PC-9 (cell line): ENCODE measurements around the gene SNU13. TPM values are rescaled to one million over a fixed set of nuclear protein-coding genes. Genes with fewer than 3 reads are reported as not detected.
A peak's percentile ranks its signal among the peaks of the same experiment; 100 is the strongest.

Source experiments
- BruUV-seq: library from RNA; stranded (reverse); fragments of 400-500 nt; replicated peaks from 2 replicates; lab custom pipeline; 2021; lab: Mats Ljungman, UMichigan
- CTCF ChIA-PET: fragments of 300-600 bp; sonication (Branson Sonifier 250); formaldehyde crosslinking; loops from one replicate; lab custom pipeline; 2022; ENCODE audit warnings: antibody characterized with exemption; lab: Charles Lee
- POLR2A ChIA-PET: fragments of 300-600 bp; sonication (Branson Sonifier 250); formaldehyde crosslinking; loops from one replicate; lab custom pipeline; 2022; ENCODE audit warnings: antibody characterized with exemption; ENCODE audit not compliant: unreplicated experiment; lab: Charles Lee
- DNase-seq, 2 experiments: peaks; one replicate each; pipeline versions ENCODE4 v3.0.0 to v3.0.0-alpha.2; 2015 to 2022; ENCODE audit warnings: mixed read lengths in 1 of 2
- H2AFZ ChIP-seq: fragments of 200-600 bp; sonication (generic); 2 replicates; pipeline ENCODE4 v1.8.1; 2017; ENCODE audit warnings: antibody characterized with exemption
- H3F3A ChIP-seq: fragments of 200-600 bp; sonication (generic); 2 replicates; pipeline ENCODE4 v1.8.1; 2017; ENCODE audit warnings: antibody characterized with exemption, mild to moderate bottlenecking, low read depth; ENCODE audit not compliant: insufficient read depth
- H3K27ac ChIP-seq: fragments of 200-600 bp; sonication (generic); 2 replicates; pipeline ENCODE4 v1.6.1; 2016; ENCODE audit warnings: mixed run types
- H3K27me3 ChIP-seq: fragments of 200-600 bp; sonication (generic); 2 replicates; pipeline ENCODE4 v1.6.1; 2016; ENCODE audit warnings: low read depth, mixed run types; ENCODE audit not compliant: insufficient read depth
- H3K36me3 ChIP-seq: fragments of 200-600 bp; sonication (generic); 2 replicates; pipeline ENCODE4 v1.6.1; 2016; ENCODE audit warnings: low read depth, mixed run types
- H3K4me1 ChIP-seq: fragments of 200-600 bp; sonication (generic); replicated peaks from 2 replicates; pipeline ENCODE4 v1.6.1; 2016; ENCODE audit warnings: mixed run types; ENCODE audit not compliant: insufficient read depth
- H3K4me2 ChIP-seq: fragments of 200-600 bp; sonication (generic); 2 replicates; pipeline ENCODE4 v1.6.1; 2017; ENCODE audit warnings: mixed run types
- H3K4me3 ChIP-seq: fragments of 200-600 bp; sonication (generic); 2 replicates; pipeline ENCODE4 v1.6.1; 2016; ENCODE audit warnings: mixed run types
- H3K79me2 ChIP-seq: fragments of 200-600 bp; sonication (generic); 2 replicates; pipeline ENCODE4 v1.6.1; 2017; ENCODE audit warnings: low read depth, mixed run types
- H3K9me2 ChIP-seq: fragments of 200-600 bp; sonication (generic); 2 replicates; pipeline ENCODE4 v1.8.1; 2017; ENCODE audit warnings: mild to moderate bottlenecking; ENCODE audit not compliant: insufficient read depth
- H3K9me3 ChIP-seq: fragments of 200-600 bp; sonication (generic); 2 replicates; pipeline ENCODE4 v1.8.1; 2016; ENCODE audit warnings: low read depth; ENCODE audit not compliant: insufficient read depth
- H4K20me1 ChIP-seq: fragments of 200-600 bp; sonication (generic); 2 replicates; pipeline ENCODE4 v1.8.1; 2017; ENCODE audit not compliant: insufficient read depth
- EZH2 ChIP-seq: fragments of 200-600 bp; sonication (generic); IDR thresholded peaks from 2 replicates; pipeline ENCODE4 v1.8.0; 2017; ENCODE audit warnings: antibody characterized with exemption, low read depth
- intact Hi-C: fragments of 100-400 bp; cut with micrococcal nuclease; formaldehyde crosslinking; loops from one replicate; pipeline ENCODE4 v1.10.0; 2022; ENCODE audit not compliant: unreplicated experiment
- total RNA-seq: library from RNA; stranded (reverse); gene quantifications from 2 replicates; pipeline ENCODE4 v1.2.3, GENCODE V29; 2021
- TF ChIP-seq, protein P1 (sequence below): fragments of 200-600 bp; sonication (generic); conservative IDR thresholded peaks from 2 replicates; pipeline ENCODE4 v1.6.1; 2017; ENCODE audit warnings: mixed run types, antibody characterized with exemption, mild to moderate bottlenecking, moderate library complexity

Gene SNU13
- total RNA-seq, 1 experiment from 2014 or later: 229 TPM

DNA sequence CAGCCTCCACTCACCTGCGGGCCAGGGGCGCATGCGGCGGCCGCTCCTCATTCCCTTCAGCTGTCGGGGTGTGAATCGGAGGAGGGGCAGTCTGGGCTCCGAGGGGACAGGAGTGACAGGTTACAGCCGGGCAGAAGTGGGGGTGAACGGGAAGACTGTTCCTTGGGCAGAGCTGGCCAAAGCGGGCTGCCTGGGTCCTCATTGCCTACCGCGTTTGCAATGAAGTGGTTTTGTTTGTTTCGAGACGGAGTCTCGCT is 11.4 kb upstream of the SNU13 start:
- Histone ChIP-seq H3K9me3 (no peaks in the 10 kb centered on the region), H4K20me1 (no peaks in the 10 kb centered on the region), H3K4me2 (no peak overlapping the region), H3K36me3 (no peaks in the 10 kb centered on the region), H3K4me1 (peaks cover 6% of the 10 kb centered on the region; the same call in 1 of the 2 replicates), H3K79me2 (no peaks in the 10 kb centered on the region), H3K27ac (no peak overlapping the region), H3K9me2 (no peaks in the 10 kb centered on the region), H3K27me3 (no peaks in the 10 kb centered on the region), H3K4me3 (no peak overlapping the region), H2AFZ (no peak overlapping the region), H3F3A (peaks cover 9% of the 10 kb centered on the region; the same call in 1 of the 2 replicates)
- CTCF ChIA-PET: interaction anchor here (0.7 kb wide), 1 partner anchor 11 kb away, joined by 3 read pairs; the partner anchor contains the start of gene SNU13
- TF ChIP-seq, protein P1, sequence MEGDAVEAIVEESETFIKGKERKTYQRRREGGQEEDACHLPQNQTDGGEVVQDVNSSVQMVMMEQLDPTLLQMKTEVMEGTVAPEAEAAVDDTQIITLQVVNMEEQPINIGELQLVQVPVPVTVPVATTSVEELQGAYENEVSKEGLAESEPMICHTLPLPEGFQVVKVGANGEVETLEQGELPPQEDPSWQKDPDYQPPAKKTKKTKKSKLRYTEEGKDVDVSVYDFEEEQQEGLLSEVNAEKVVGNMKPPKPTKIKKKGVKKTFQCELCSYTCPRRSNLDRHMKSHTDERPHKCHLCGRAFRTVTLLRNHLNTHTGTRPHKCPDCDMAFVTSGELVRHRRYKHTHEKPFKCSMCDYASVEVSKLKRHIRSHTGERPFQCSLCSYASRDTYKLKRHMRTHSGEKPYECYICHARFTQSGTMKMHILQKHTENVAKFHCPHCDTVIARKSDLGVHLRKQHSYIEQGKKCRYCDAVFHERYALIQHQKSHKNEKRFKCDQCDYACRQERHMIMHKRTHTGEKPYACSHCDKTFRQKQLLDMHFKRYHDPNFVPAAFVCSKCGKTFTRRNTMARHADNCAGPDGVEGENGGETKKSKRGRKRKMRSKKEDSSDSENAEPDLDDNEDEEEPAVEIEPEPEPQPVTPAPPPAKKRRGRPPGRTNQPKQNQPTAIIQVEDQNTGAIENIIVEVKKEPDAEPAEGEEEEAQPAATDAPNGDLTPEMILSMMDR: no peak
- BruUV-seq: no TSS peak
- intact Hi-C loops: no loop called here
- DNase-seq: no peak
- POLR2A ChIA-PET: no interaction called here

DNA sequence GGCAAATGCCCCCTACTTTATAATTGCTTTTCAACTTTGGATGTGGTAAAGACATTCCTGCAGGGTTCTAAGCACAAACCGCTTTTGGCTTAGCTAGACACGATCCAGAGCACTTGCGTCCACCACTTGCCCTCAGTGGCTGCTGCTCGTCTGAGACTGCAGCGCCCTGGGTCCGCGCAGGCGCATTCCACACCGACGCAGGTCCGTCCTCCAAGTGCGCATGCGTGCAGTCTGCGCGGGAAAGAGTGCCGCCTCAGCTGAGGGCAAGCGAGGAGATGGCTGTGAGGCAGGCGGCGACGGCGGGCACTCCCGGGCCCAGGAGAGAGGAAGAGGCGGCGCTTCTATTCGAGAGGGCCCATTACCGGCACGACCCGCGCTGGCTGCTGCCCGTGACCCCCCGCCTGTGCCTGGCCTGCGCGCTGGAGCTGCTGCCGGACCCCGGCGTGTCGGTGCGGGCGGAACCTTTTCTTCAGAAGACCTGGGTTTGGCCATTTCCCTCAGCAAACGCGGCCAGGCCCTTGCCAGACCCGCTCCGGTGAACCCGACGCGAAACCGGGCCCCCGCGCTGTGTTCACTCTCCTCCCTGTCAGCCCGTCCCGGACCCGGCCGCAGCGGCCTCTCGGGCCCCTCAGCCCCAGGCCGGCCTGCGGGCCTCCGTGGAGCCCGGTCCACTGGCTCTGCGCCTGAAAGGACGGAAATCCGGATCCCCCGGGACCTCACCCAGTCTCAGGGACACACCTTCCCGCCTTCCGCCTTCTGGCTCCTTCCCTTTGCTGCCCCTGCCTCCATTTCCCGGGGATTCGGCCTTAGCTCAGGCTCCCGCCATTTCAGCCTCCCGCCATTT is 10.8 kb upstream of the SNU13 start, which contains the start of gene MEI1:
Gene MEI1 (plus strand): TSS at position 240 of the 844 bp plus-strand sequence. CDS start 36 bp downstream, at position 276.
- TF ChIP-seq, protein P1: no peak
- no peak for TF ChIP-seq EZH2
- peaks cover 6% of the 10 kb centered on the region; the same call in 1 of the 2 replicates for H3K4me1 ChIP-seq
- no peak within 1 kb of the TSS for H2AFZ ChIP-seq
- no peaks in the 10 kb centered on the region for H3K9me3 ChIP-seq
- H3K9me2 ChIP-seq: no peaks in the 10 kb centered on the region
- no peak within 1 kb of the TSS for H3K27ac ChIP-seq
- intact Hi-C loops: loop anchor here (5.0 kb wide), 1 partner anchor 123 kb away; no protein-coding TSS in a partner anchor
- no peak within 1 kb of the TSS for H3K4me3 ChIP-seq
- peaks cover 9% of the 10 kb centered on the region; the same call in 1 of the 2 replicates for H3F3A ChIP-seq
- H3K4me2 ChIP-seq: no peak within 1 kb of the TSS
- CTCF ChIA-PET: interaction anchor here (0.5 to 0.7 kb wide), 3 partner anchors 11 to 344 kb away, joined by 3 to 8 read pairs (median 8); partner anchors contain the start of gene SNU13
- POLR2A ChIA-PET: no interaction called here
- no peaks in the 10 kb centered on the region for H3K79me2 ChIP-seq
- no peaks in the 10 kb centered on the region for H3K36me3 ChIP-seq
- no peaks in the 10 kb centered on the region for H4K20me1 ChIP-seq
- no TSS peak for BruUV-seq
- H3K27me3 ChIP-seq: no peaks in the 10 kb centered on the region
- DNase-seq: no peak

DNA sequence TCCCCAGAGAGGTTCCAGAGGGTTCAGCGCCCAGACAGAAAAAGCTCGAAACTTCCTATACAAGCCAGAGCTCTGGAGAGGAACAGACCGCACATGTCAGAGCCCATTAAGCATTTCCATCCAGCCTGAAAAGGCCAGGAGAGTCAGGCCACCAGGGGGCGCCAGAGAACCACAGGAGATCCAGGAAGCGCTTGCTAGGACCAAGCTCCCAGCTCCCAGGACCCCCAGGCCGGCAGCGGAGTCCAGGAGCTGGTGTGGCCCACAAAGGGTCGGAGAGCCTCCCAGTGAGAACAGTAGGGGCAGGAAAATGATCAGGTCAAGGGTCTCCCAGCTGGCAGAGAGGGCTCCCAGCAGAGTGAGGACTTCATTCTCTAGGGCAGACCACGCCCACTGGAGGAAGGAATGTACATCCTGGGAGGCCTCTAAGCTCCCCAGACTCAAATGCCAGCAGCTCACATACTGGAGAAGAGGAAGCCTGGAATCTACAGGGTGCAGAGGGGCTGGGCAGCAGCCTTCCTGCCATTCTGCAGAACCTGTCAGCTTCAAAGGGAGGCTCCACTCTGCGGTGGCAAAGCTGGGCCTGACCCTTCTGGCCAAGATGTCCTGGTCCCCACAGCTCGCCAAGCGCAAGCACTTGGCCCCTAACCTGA is 8.6 kb upstream of the SNU13 start:
- H3K9me3 ChIP-seq: no peaks in the 10 kb centered on the region
- H3K27ac ChIP-seq: no peak overlapping the region
- peak overlapping the region; percentile 43; the same call in 1 of the 2 replicates for H3K4me3 ChIP-seq
- no peaks in the 10 kb centered on the region for H3K9me2 ChIP-seq
- no peaks in the 10 kb centered on the region for H3K79me2 ChIP-seq
- peak; percentile 70 to 92 for DNase-seq
- H3K4me1 ChIP-seq: peaks cover 6% of the 10 kb centered on the region; the same call in 1 of the 2 replicates
- BruUV-seq: no TSS peak
- TF ChIP-seq, protein P1: peak; percentile 100
- no peak for TF ChIP-seq EZH2
- CTCF ChIA-PET: interaction anchor here (0.5 to 2.1 kb wide), 24 partner anchors 8 to 243 kb away, joined by 3 to 26 read pairs (median 5); partner anchors contain the start of genes CCDC134, SNU13 and TNFRSF13C
- no peaks in the 10 kb centered on the region for H3K36me3 ChIP-seq
- no peaks in the 10 kb centered on the region for H3K27me3 ChIP-seq
- H2AFZ ChIP-seq: peak overlapping the region; percentile 68
- intact Hi-C loops: loop anchor here (1.0 to 5.0 kb wide), 5 partner anchors 30 to 244 kb away; no protein-coding TSS in a partner anchor
- H3F3A ChIP-seq: peaks cover 9% of the 10 kb centered on the region; the same call in 1 of the 2 replicates
- POLR2A ChIA-PET: interaction anchor here (0.5 to 0.7 kb wide), 13 partner anchors 9 to 1570 kb away, joined by 3 to 17 read pairs (median 3); partner anchors contain the start of genes CCDC134, SNU13 and SREBF2
- H4K20me1 ChIP-seq: no peaks in the 10 kb centered on the region
- H3K4me2 ChIP-seq: peak overlapping the region; percentile 81
